B cell (primary cell): ENCODE data around the gene ERVFRD-1. TPM values are rescaled to one million over a fixed set of nuclear protein-coding genes. Genes with fewer than 3 reads are reported as not detected.
"Not testable (repeated sequence)": the region's sequence is repeated elsewhere in the genome, so short reads cannot be mapped to it uniquely, and the experiment has no call there.

ENCODE experiments used
- ATAC-seq: fragments of 200-7000 bp; cut with Tn5 transposase; one replicate; pipeline ENCODE4 v1.10.0; 2021; ENCODE audit warnings: low read depth, mild to moderate bottlenecking, moderate number of reproducible peaks, moderate library complexity
- CTCF ChIA-PET: fragments of 350-600 bp; sonication (Branson Sonifier 250); formaldehyde crosslinking; loops from one replicate; lab custom pipeline; 2021; ENCODE audit warnings: antibody characterized with exemption, inconsistent platforms; lab: Charles Lee
- POLR2A ChIA-PET: fragments of 350-600 bp; sonication (Branson Sonifier 250); formaldehyde crosslinking; loops from one replicate; lab custom pipeline; 2021; ENCODE audit warnings: antibody characterized with exemption; lab: Charles Lee
- DNase-seq: peaks from one replicate; pipeline ENCODE4 v3.0.0; 2013
- H2AFZ ChIP-seq: 2 replicates; pipeline ENCODE4 v1.6.1; 2012; ENCODE audit warnings: mild to moderate bottlenecking, low read depth, low read length; ENCODE audit not compliant: insufficient read depth, poor library complexity, severe bottlenecking
- H3K27ac ChIP-seq, 2 donors: 1 replicate in 1 of 2; 2 replicates in 1 of 2; pipeline ENCODE4 v1.5.1; 2012 to 2013; ENCODE audit warnings: low read length in 2 of 2, mild to moderate bottlenecking in 2 of 2, moderate library complexity in 1 of 2
- H3K27me3 ChIP-seq, 4 experiments: fragments of 200-600 bp in 1 of 4; sonication (generic) in 1 of 4; replicated peaks in 1 of 4; 1 replicate in 2 of 4; 2 replicates in 2 of 4; pipeline versions ENCODE4 v1.6.1 to v1.7.0; 2013 to 2016; ENCODE audit warnings: low read length in 3 of 4, mild to moderate bottlenecking in 2 of 4, mixed read lengths in 1 of 4, moderate library complexity in 1 of 4; ENCODE audit not compliant: insufficient read depth in 4 of 4, control insufficient read depth in 3 of 4; ENCODE audit errors: control extremely low read depth in 1 of 4
- H3K36me3 ChIP-seq, 2 experiments: replicated peaks in 1 of 2; 1 replicate in 1 of 2; 2 replicates in 1 of 2; pipeline versions ENCODE4 v1.6.1 to v1.7.1; 2013; ENCODE audit warnings: low read length in 1 of 2; ENCODE audit not compliant: insufficient read depth in 2 of 2, control insufficient read depth in 1 of 2; ENCODE audit errors: control extremely low read depth in 1 of 2, extremely low read depth in 1 of 2
- H3K4me1 ChIP-seq, 2 donors: fragments of 200-600 bp in 1 of 2; sonication (generic) in 1 of 2; 1 replicate in 1 of 2; 2 replicates in 1 of 2; pipeline versions ENCODE4 v1.5.1 to v1.6.1; 2013 to 2017; ENCODE audit warnings: low read length in 2 of 2; ENCODE audit not compliant: control insufficient read depth in 2 of 2, insufficient read depth in 2 of 2
- H3K4me2 ChIP-seq: replicated peaks from 2 replicates; pipeline ENCODE3; 2012; ENCODE audit warnings: mild to moderate bottlenecking, low read depth, low read length; ENCODE audit not compliant: poor library complexity, severe bottlenecking
- H3K4me3 ChIP-seq, 5 experiments: fragments of 200-600 bp in 1 of 5; sonication (generic) in 1 of 5; 1 replicate in 3 of 5; 2 replicates in 2 of 5; pipeline versions ENCODE4 v1.5.1 to v1.7.0; 2011 to 2016; ENCODE audit warnings: low read length in 4 of 5, mild to moderate bottlenecking in 4 of 5, low read depth in 2 of 5, control low read depth in 1 of 5, moderate library complexity in 1 of 5; ENCODE audit not compliant: insufficient read depth in 1 of 5; ENCODE audit errors: control extremely low read depth in 1 of 5, extremely low read depth in 1 of 5
- H3K79me2 ChIP-seq: fragments of 200-600 bp; sonication (generic); one replicate; pipeline ENCODE4 v1.6.0; 2016; ENCODE audit warnings: low read length; ENCODE audit not compliant: control insufficient read depth, insufficient read depth
- H3K9ac ChIP-seq: fragments of 200-600 bp; sonication (generic); 2 replicates; pipeline ENCODE4 v1.6.1; 2017; ENCODE audit warnings: mild to moderate bottlenecking, low read length, moderate library complexity
- H3K9me3 ChIP-seq, 3 donors: one replicate each; pipeline versions ENCODE4 v1.6.1 to v1.7.1; 2013; ENCODE audit warnings: low read length in 2 of 3; ENCODE audit not compliant: control insufficient read depth in 2 of 3, insufficient read depth in 1 of 3; ENCODE audit errors: control extremely low read depth in 1 of 3
- H4K20me1 ChIP-seq: 2 replicates; pipeline ENCODE4 v1.6.0; 2012; ENCODE audit warnings: mild to moderate bottlenecking, low read length; ENCODE audit not compliant: insufficient read depth, control insufficient read depth, poor library complexity, severe bottlenecking
- H3K27ac Mint-ChIP-seq: one replicate; pipeline ENCODE4 v1.8.0; 2021; ENCODE audit warnings: mixed read lengths
- H3K27me3 Mint-ChIP-seq: one replicate; pipeline ENCODE4 v1.8.0; 2021; ENCODE audit warnings: mixed read lengths
- H3K4me1 Mint-ChIP-seq: one replicate; pipeline ENCODE4 v1.8.0; 2021; ENCODE audit warnings: mixed read lengths
- H3K4me3 Mint-ChIP-seq: one replicate; pipeline ENCODE4 v1.8.0; 2021; ENCODE audit warnings: mixed read lengths
- H3K9me3 Mint-ChIP-seq: one replicate; pipeline ENCODE4 v1.8.0; 2022; ENCODE audit warnings: mixed read lengths; ENCODE audit not compliant: insufficient read depth
- CTCF ChIP-seq: fragments of 200-600 bp; IDR thresholded peaks from one replicate; pipeline ENCODE4 v1.8.0; 2022; ENCODE audit warnings: antibody characterized with exemption, mild to moderate bottlenecking
- EZH2 ChIP-seq: IDR thresholded peaks from 2 replicates; pipeline ENCODE4 v1.6.1; 2012; ENCODE audit warnings: borderline replicate concordance, low read depth, mild to moderate bottlenecking, moderate library complexity, low read length; ENCODE audit not compliant: insufficient read depth, poor library complexity, severe bottlenecking
- WGBS: methylation state at CpG from one replicate; pipeline ENCODE4 v1.1.5; 2013; ENCODE audit warnings: missing lambda C conversion rate; ENCODE audit not compliant: insufficient coverage; 5-methylcytosine and 5-hydroxymethylcytosine counted together
- intact Hi-C: fragments of 100-400 bp; cut with micrococcal nuclease; formaldehyde crosslinking; loops from one replicate; pipeline ENCODE4 v1.10.0; 2022
- polyA plus RNA-seq: library from polyadenylated mRNA; depleted of rRNA; stranded (reverse); fragments of >200 nt; gene quantifications from 2 replicates; pipeline ENCODE4 v1.2.3, GENCODE V29; 2012
- total RNA-seq, 2 donors: library from RNA; stranded (reverse); fragments of 120-200 nt in 1 of 2; gene quantifications; 1 replicate in 1 of 2; 2 replicates in 1 of 2; pipeline versions ENCODE4 v1.2.3 to v1.2.4, GENCODE V29; 2013 to 2022

ERVFRD-1 gene
- total and polyA plus RNA-seq, 2 donors (not counting 1 experiment from before 2014, with no cell fraction given) = not detected

GRCh38 chr6:11092668-11093375 is 18.7 kb downstream of the ERVFRD-1 start:
- H3K4me2 ChIP-seq = peak overlapping the region; percentile 80
- DNase-seq (no peak), ATAC-seq (peak; percentile 7)
- H3K36me3 ChIP-seq = no peaks in the 10 kb centered on the region
- 0% methylated on average over 8 of the region's 10 CpGs for WGBS
- H3K79me2 ChIP-seq = peaks cover 22% of the 10 kb centered on the region
- peak overlapping the region; percentile 91 to 93 for H3K27ac ChIP-seq
- H3K9me3 Mint-ChIP-seq = no peaks in the 10 kb centered on the region
- H4K20me1 ChIP-seq = no peaks in the 10 kb centered on the region
- no peaks in the 10 kb centered on the region for H3K9me3 ChIP-seq
- H3K4me3 Mint-ChIP-seq = peak overlapping the region; percentile 97
- H2AFZ ChIP-seq = peak overlapping the region; percentile 95
- TF ChIP-seq EZH2 (no peak), CTCF (no peak)
- ChIA-PET POLR2A (interaction anchor here (0.6 kb wide), 3 partner anchors 312 to 398 kb away, joined by 3 to 6 read pairs (median 4); partner anchors contain the start of genes C6orf52 and PAK1IP1), CTCF (interaction anchor here (1.0 to 1.5 kb wide), 4 partner anchors 22 to 474 kb away, joined by 3 to 4 read pairs (median 3); no protein-coding TSS in a partner anchor)
- intact Hi-C loops = loop anchor here (1.0 to 5.0 kb wide), 9 partner anchors 79 to 919 kb away; partner anchors contain the start of genes HIVEP1, MAK, NEDD9 and SYCP2L
- H3K9ac ChIP-seq = peak overlapping the region; percentile 77
- peaks cover 12% of the 10 kb centered on the region in 2 donors for H3K4me1 ChIP-seq
- peak overlapping the region; percentile 97 for H3K27ac Mint-ChIP-seq
- peaks cover 22% of the 10 kb centered on the region for H3K4me1 Mint-ChIP-seq
- H3K27me3 Mint-ChIP-seq = peaks cover 11% of the 10 kb centered on the region
- no peaks in the 10 kb centered on the region for H3K27me3 ChIP-seq
- H3K4me3 ChIP-seq = peak overlapping the region; percentile 65 to 95 (median 89)

- H3K4me2 ChIP-seq, H3K27me3 ChIP-seq, H3K9me3 ChIP-seq, H3K27ac ChIP-seq, H3K9me3 Mint-ChIP-seq, H4K20me1 ChIP-seq, H3K27ac Mint-ChIP-seq, H3K36me3 ChIP-seq, H3K4me3 ChIP-seq, POLR2A ChIA-PET, H2AFZ ChIP-seq, H3K4me3 Mint-ChIP-seq, H3K9ac ChIP-seq, H3K79me2 ChIP-seq, ATAC-seq, DNase-seq: not testable (repeated sequence)
- intact Hi-C loops = loop anchor here (5.0 kb wide), 3 partner anchors 204 to 921 kb away; partner anchors contain the start of genes HIVEP1 and SYCP2L
- CTCF ChIA-PET = interaction anchor here (1.3 to 1.7 kb wide), 2 partner anchors 22 to 405 kb away, joined by 3 to 5 read pairs; no protein-coding TSS in a partner anchor
- H3K4me1 ChIP-seq = peaks cover 12% of the 10 kb centered on the region in 2 donors
- peaks cover 15% of the 10 kb centered on the region for H3K27me3 Mint-ChIP-seq
- 92% methylated on average over 5 of the region's 5 CpGs for WGBS
- H3K4me1 Mint-ChIP-seq = peaks cover 19% of the 10 kb centered on the region
Measured at GRCh38 chr6:11091141-11091540, 20.4 kb downstream of the ERVFRD-1 start.
